SK-N-SH (cell line): Measurements from ENCODE around the gene SGCA.

Source experiments
- FOXJ3 ChIP-seq: sonication (generic); formaldehyde crosslinking; IDR thresholded peaks from 2 replicates; pipeline ENCODE4 v1.5.1; 2020; ENCODE audit warnings: mild to moderate bottlenecking, missing genetic modification reagents
- FOXM1 ChIP-seq: IDR thresholded peaks from 2 replicates; pipeline ENCODE4 v1.4.0; 2012; ENCODE audit warnings: low read depth, mild to moderate bottlenecking
- POLR2AphosphoS5 ChIP-seq: IDR thresholded peaks from 2 replicates; pipeline ENCODE4 v1.6.1; 2012; ENCODE audit warnings: low read depth, low read length
- SIN3A ChIP-seq: IDR thresholded peaks from 2 replicates; pipeline ENCODE4 v1.6.1; 2012; ENCODE audit warnings: low read depth, mild to moderate bottlenecking, low read length, moderate library complexity, borderline replicate concordance
- TAF1 ChIP-seq: IDR thresholded peaks from 2 replicates; pipeline ENCODE4 v1.6.1; 2012; ENCODE audit warnings: low read depth, mild to moderate bottlenecking, low read length, moderate library complexity, borderline replicate concordance
- YY1 ChIP-seq: IDR thresholded peaks from 2 replicates; pipeline ENCODE4 v1.4.0; 2012; ENCODE audit warnings: low read depth, mild to moderate bottlenecking
- TF ChIP-seq, protein P1 (sequence below): fragments of 200-600 bp; sonication (generic); IDR thresholded peaks from 2 replicates; pipeline ENCODE4 v1.6.1; 2017; ENCODE audit warnings: antibody characterized with exemption, mild to moderate bottlenecking, moderate library complexity
- TF ChIP-seq, protein P2 (sequence below): IDR thresholded peaks from 2 replicates; pipeline ENCODE4 v1.6.1; 2012; ENCODE audit warnings: mild to moderate bottlenecking, low read depth, low read length, moderate library complexity
- TF ChIP-seq, protein P3 (sequence below): IDR thresholded peaks from 2 replicates; pipeline ENCODE4; 2012
- TF ChIP-seq, protein P4 (sequence below): IDR thresholded peaks from 2 replicates; pipeline ENCODE4 v1.4.0; 2012; ENCODE audit warnings: low read depth, borderline replicate concordance
- TF ChIP-seq, protein P5 (sequence below): fragments of 150-350 bp; IDR thresholded peaks from 2 replicates; pipeline ENCODE4 v1.6.1; 2017; ENCODE audit warnings: antibody characterized with exemption, low read length, low read depth, borderline replicate concordance
- TF ChIP-seq, protein P6 (sequence below): IDR thresholded peaks from 2 replicates; pipeline ENCODE4 v1.4.0; 2012; ENCODE audit warnings: low read depth

DNA sequence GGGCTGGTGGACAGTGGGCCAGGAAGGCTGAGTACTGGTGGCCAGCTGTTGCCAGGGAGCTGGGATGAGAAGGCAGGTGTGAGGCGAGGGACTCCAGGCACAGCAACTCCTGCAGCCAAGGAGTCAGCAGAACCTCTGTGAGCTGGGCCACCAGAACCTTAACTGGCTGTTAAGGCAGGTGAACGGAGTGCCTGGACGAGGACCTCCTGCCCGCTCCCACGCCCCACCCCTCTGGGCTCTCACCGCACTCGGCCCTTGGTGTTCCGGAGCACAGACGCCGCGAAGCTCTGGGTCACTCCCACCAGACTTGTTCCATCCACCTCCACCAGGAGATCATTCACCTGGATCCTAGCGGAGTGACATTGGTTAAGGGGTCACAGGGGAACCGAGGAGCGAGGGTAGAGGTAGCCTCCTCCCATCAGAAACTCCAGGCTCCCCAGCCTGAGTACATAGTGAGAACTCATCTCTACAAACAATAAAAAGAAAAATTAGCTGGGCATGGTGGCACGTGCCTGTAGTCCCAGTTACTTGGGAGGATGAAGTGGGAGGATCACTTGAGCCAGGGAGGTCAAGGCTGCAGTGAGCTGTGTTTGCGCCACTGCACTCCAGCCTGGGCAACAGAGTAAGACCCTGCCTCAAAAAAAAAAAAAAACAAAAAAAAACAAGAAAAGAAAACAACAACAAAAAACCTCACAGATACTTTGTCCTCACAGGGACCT is 24.6 kb upstream of the SGCA start:
- TF ChIP-seq, protein P1, sequence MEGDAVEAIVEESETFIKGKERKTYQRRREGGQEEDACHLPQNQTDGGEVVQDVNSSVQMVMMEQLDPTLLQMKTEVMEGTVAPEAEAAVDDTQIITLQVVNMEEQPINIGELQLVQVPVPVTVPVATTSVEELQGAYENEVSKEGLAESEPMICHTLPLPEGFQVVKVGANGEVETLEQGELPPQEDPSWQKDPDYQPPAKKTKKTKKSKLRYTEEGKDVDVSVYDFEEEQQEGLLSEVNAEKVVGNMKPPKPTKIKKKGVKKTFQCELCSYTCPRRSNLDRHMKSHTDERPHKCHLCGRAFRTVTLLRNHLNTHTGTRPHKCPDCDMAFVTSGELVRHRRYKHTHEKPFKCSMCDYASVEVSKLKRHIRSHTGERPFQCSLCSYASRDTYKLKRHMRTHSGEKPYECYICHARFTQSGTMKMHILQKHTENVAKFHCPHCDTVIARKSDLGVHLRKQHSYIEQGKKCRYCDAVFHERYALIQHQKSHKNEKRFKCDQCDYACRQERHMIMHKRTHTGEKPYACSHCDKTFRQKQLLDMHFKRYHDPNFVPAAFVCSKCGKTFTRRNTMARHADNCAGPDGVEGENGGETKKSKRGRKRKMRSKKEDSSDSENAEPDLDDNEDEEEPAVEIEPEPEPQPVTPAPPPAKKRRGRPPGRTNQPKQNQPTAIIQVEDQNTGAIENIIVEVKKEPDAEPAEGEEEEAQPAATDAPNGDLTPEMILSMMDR, result no peak
- TF ChIP-seq, protein P2, sequence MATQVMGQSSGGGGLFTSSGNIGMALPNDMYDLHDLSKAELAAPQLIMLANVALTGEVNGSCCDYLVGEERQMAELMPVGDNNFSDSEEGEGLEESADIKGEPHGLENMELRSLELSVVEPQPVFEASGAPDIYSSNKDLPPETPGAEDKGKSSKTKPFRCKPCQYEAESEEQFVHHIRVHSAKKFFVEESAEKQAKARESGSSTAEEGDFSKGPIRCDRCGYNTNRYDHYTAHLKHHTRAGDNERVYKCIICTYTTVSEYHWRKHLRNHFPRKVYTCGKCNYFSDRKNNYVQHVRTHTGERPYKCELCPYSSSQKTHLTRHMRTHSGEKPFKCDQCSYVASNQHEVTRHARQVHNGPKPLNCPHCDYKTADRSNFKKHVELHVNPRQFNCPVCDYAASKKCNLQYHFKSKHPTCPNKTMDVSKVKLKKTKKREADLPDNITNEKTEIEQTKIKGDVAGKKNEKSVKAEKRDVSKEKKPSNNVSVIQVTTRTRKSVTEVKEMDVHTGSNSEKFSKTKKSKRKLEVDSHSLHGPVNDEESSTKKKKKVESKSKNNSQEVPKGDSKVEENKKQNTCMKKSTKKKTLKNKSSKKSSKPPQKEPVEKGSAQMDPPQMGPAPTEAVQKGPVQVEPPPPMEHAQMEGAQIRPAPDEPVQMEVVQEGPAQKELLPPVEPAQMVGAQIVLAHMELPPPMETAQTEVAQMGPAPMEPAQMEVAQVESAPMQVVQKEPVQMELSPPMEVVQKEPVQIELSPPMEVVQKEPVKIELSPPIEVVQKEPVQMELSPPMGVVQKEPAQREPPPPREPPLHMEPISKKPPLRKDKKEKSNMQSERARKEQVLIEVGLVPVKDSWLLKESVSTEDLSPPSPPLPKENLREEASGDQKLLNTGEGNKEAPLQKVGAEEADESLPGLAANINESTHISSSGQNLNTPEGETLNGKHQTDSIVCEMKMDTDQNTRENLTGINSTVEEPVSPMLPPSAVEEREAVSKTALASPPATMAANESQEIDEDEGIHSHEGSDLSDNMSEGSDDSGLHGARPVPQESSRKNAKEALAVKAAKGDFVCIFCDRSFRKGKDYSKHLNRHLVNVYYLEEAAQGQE, result no peak
- TF ChIP-seq YY1, result no peak
- TF ChIP-seq, protein P3, sequence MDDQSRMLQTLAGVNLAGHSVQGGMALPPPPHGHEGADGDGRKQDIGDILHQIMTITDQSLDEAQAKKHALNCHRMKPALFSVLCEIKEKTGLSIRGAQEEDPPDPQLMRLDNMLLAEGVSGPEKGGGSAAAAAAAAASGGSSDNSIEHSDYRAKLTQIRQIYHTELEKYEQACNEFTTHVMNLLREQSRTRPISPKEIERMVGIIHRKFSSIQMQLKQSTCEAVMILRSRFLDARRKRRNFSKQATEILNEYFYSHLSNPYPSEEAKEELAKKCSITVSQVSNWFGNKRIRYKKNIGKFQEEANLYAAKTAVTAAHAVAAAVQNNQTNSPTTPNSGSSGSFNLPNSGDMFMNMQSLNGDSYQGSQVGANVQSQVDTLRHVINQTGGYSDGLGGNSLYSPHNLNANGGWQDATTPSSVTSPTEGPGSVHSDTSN, result no peak
- TF ChIP-seq FOXJ3 (CRISPR knock-in tag), result no peak
- no peak for TF ChIP-seq POLR2AphosphoS5
- no peak for TF ChIP-seq FOXM1
- TF ChIP-seq, protein P4, sequence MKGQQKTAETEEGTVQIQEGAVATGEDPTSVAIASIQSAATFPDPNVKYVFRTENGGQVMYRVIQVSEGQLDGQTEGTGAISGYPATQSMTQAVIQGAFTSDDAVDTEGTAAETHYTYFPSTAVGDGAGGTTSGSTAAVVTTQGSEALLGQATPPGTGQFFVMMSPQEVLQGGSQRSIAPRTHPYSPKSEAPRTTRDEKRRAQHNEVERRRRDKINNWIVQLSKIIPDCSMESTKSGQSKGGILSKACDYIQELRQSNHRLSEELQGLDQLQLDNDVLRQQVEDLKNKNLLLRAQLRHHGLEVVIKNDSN, result no peak
- TF ChIP-seq TAF1, result no peak
- TF ChIP-seq, protein P5, sequence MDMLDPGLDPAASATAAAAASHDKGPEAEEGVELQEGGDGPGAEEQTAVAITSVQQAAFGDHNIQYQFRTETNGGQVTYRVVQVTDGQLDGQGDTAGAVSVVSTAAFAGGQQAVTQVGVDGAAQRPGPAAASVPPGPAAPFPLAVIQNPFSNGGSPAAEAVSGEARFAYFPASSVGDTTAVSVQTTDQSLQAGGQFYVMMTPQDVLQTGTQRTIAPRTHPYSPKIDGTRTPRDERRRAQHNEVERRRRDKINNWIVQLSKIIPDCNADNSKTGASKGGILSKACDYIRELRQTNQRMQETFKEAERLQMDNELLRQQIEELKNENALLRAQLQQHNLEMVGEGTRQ, result no peak
- TF ChIP-seq, protein P6, sequence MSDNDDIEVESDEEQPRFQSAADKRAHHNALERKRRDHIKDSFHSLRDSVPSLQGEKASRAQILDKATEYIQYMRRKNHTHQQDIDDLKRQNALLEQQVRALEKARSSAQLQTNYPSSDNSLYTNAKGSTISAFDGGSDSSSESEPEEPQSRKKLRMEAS, result no peak
- TF ChIP-seq SIN3A, result no peak
